ENCODE measurements around the gene LAMA4. TPM values are rescaled to one million over a fixed set of nuclear protein-coding genes. Genes with fewer than 3 reads are reported as not detected.

The LAMA4 gene
- total RNA-seq, 4 donors from 2014 or later, result 229 to 524 (median 468) TPM

GRCh38 chr6:112178846-112179245 lies 75.5 kb downstream of the LAMA4 start:
- no peaks in the 10 kb centered on the region for H3K27me3 ChIP-seq
- no peaks in the 10 kb centered on the region for H3K9me3 ChIP-seq
- 36 to 39% methylated on average over 2 of the region's 2 CpGs for WGBS, 2 donors
- no peak for DNase-seq (ENCODE audit: low spot score in 2 of 2)
- H3K4me3 ChIP-seq, result no peak overlapping the region
- peaks cover 0 to 66% (median 0%) of the 10 kb centered on the region in 3 donors for H3K36me3 ChIP-seq
- peak overlapping the region in 3 of 4 donors; percentile 21 to 73 (median 21) for H3K27ac ChIP-seq
- peaks cover 0 to 50% (median 10%) of the 10 kb centered on the region in 4 donors for H3K4me1 ChIP-seq
- TF ChIP-seq EP300 (IDR thresholded peaks at IDR 0.05) (peak in 1 of 2 donors; percentile 8), CTCF (IDR thresholded peaks at IDR 0.05) (no peak), POLR2A (IDR thresholded peaks at IDR 0.05) (no peak)

- WGBS, 2 donors, result 89 to 97% methylated on average over 1 of the region's 1 CpG
Measured at GRCh38 chr6:112177092-112177491, 77.3 kb downstream of the LAMA4 start.

GRCh38 chr6:112176175-112176574 lies 78.2 kb downstream of the LAMA4 start:
- H3K4me3 ChIP-seq, result no peak overlapping the region
- DNase-seq (ENCODE audit: low spot score in 2 of 2), result no peak
- 56 to 66% methylated on average over 4 of the region's 4 CpGs for WGBS, 2 donors
- H3K27me3 ChIP-seq, result no peaks in the 10 kb centered on the region
- peaks cover 0 to 34% (median 10%) of the 10 kb centered on the region in 4 donors for H3K4me1 ChIP-seq
- no peaks in the 10 kb centered on the region for H3K9me3 ChIP-seq
- peaks cover 0 to 73% (median 2%) of the 10 kb centered on the region in 3 donors for H3K36me3 ChIP-seq
- no peak overlapping the region for H3K27ac ChIP-seq
- TF ChIP-seq CTCF (IDR thresholded peaks at IDR 0.05) (no peak), EP300 (IDR thresholded peaks at IDR 0.05) (no peak), POLR2A (IDR thresholded peaks at IDR 0.05) (no peak)

More at GRCh38 chr6:112177092-112177491, 77.3 kb downstream of the LAMA4 start:
- Histone ChIP-seq H3K27me3 (no peaks in the 10 kb centered on the region), H3K9me3 (no peaks in the 10 kb centered on the region), H3K4me3 (no peak overlapping the region), H3K4me1 (peaks cover 0 to 34% (median 10%) of the 10 kb centered on the region in 4 donors), H3K36me3 (peaks cover 0 to 73% (median 0%) of the 10 kb centered on the region in 3 donors), H3K27ac (no peak overlapping the region)
- no peak for DNase-seq (ENCODE audit: low spot score in 2 of 2)
- TF ChIP-seq POLR2A (IDR thresholded peaks at IDR 0.05), result no peak
- TF ChIP-seq CTCF (IDR thresholded peaks at IDR 0.05), result no peak
- TF ChIP-seq EP300 (IDR thresholded peaks at IDR 0.05), result no peak

GRCh38 chr6:112173221-112173804 lies 81.1 kb downstream of the LAMA4 start:
- WGBS, 2 donors, result 62 to 74% methylated on average over 2 of the region's 2 CpGs
- peak overlapping the region in 1 of 4 donors; percentile 24 for H3K27ac ChIP-seq

More at GRCh38 chr6:112173221-112173804, 81.1 kb downstream of the LAMA4 start:
- DNase-seq (ENCODE audit: low spot score in 2 of 2), result no peak
- peaks cover 0 to 95% (median 6%) of the 10 kb centered on the region in 3 donors for H3K36me3 ChIP-seq
- H3K9me3 ChIP-seq, result no peaks in the 10 kb centered on the region
- no peaks in the 10 kb centered on the region for H3K27me3 ChIP-seq
- H3K4me3 ChIP-seq, result no peak overlapping the region
- TF ChIP-seq EP300 (IDR thresholded peaks at IDR 0.05), result no peak
- no peak for TF ChIP-seq POLR2A (IDR thresholded peaks at IDR 0.05)
- TF ChIP-seq CTCF (IDR thresholded peaks at IDR 0.05), result no peak
- peaks cover 0 to 8% (median 3%) of the 10 kb centered on the region in 4 donors for H3K4me1 ChIP-seq
